HG03575 (cell line): ENCODE measurements around the gene TCF19.
"Not testable (repeated sequence)": the region's sequence is repeated elsewhere in the genome, so short reads cannot be mapped to it uniquely, and the experiment has no call there.

Experiments
- ATAC-seq: cut with Tn5 transposase; IDR thresholded peaks from one replicate; pipeline ENCODE4 v1.9.1; 2021; ENCODE audit not compliant: unreplicated experiment, insufficient number of reproducible peaks, low FRiP score; ENCODE audit errors: extremely low read depth

The TCF19 gene

DNA sequence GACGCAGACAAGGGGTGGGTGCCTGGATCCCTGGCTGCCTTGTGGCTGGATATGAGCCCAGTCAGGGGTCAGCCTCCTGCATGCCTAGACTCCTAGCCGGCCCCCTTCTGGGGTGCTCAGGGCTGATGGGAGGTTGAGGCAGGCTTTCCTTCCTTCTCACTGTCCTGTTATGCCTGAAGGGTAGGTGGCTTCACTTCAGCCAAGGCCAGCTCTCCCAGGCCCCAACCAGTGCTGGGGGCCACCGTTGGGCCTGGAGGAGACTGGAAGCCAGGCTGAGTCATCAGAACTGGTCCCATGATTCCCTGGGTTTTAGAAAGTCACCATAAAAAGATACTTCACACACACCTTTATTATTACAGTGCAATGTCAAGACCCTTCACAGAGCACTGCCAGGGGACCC, 15.0 kb downstream of the TCF19 start:
- ATAC-seq, result no peak

DNA sequence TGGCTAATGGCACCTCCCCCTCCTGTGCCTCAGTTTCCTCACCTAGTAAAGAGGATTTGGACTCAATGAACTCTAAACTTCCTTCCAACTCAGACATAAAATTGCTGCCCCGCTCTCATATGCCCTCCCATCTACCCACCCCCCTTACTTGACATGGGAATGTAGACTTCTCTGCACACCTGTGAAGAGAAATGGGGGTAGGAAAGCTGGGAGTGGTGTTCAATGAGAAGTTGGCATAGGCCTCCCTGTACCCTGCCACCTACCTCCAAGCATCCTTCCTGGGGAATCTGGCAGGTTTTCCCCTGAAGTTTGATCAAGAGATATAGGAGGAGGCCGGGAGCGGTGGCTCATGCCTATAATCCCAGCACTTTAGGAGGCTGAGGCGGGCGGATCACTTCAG, 16.0 kb downstream of the TCF19 start:
- no peak for ATAC-seq

DNA sequence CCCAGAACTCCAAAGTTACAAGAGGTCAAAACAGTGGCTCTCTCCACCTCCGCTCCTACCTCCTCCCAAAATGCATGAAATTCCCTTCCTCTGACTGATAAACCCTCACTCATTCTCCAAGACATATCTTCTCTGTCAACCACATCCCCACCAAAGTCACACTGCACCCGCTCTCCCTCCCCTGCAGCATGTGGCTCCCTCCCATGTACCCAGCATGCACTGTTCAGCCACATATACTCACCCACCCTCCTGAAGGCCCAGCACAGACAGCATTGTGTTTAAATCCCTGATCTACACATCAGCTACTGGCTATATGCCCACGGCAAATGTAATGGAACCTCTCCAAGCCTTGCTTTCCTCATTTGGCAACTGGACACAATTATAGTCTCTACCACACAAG, 17.6 kb downstream of the TCF19 start:
- no peak for ATAC-seq

DNA sequence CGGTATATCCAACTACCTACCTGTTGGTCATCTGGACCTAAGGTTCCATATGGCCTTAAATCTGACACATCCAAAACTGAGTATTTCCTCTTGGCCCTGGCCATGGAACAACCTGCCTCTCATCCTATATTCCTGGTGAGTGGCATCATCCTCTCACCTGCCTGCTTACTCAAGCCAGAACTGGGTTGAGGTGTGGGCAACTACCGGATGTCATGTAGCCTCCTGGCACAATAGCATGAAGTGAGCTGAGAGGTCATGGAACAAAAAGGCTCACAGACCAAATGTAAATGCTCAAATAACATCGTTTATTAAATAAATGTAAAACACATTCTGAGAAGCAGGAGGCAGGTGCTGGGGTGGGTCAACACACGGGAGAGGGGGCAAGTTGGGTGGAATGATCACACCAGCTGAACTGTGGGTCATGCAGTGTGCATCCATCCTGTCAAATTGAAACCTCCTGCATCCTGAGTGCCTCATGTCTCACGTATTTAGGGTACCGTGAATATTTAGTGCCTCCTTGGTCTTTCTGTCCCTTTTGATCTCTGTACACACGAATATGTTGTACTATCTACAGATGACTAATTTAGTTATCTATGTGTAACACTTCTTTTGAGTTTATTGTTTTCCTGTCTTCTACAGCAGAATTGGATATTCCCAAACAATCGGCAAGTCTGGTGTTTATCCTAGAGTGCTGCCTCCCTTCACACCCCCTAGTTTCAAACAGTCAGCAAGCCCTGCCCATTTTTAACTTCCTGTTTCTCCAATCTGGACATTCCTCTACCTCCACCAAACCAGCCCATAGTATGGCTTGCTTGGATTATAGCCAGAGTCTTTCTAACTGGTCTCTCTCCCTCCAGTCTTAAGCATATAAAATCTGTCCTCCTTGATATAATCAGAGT, 20.0 kb downstream of the TCF19 start:
- no peak for ATAC-seq

DNA sequence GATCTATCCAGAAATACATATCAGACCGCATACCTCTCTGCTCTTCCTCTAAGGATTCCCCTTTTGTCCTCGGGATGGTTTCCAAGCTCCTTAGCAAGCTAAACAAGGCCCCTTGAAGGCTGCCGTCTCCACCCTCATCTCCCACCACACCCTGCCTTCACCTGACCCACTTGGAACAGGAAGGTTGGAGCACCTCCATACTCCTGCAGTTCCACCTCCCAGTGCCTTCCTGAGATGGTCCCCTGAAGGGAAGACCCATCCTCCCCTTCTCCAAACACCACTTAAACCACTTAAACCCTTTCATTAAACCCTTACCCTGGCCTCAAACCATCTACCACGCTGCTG, 20.6 kb downstream of the TCF19 start:
- no peak for ATAC-seq

DNA sequence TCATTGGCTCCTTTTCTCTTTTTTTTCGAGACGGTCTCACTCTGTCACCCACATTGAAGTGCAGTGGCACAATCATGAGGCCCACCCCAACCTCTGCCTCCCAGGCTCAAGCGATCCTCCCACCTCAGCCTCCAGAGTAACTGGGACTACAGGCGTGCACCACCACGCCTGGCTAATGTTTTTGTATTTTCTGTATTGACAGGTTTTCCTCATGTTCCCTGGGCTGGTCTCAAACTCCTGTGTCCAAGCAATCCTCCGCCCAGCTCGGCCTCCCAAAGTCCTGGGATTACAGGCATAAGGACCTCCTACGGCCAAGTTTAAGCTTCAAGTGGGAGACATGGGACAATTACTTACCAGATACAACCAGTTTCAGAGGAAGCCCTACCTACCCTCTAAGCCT, 21.5 kb downstream of the TCF19 start:
- ATAC-seq, result no peak

DNA sequence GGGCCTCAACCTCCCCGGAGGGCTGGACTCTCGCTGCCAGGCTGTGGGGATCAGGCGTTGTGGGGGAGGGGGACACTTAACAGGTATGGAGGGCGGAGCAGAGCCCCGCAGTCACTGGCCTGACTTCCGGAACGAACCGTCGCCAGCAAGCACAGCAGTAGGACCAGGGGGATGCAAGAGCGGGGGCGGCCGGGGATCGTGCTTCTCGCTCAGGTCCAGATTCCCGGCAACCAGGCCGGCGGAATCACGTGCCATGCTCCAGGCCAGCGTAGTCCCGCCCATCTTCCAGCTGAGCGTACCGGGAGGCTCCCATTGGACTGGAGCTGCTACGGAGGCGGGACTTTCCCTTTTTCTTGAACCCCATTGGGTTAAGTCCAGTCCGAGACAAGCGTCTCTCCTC, 22.1 kb downstream of the TCF19 start:
- no peak for ATAC-seq

DNA sequence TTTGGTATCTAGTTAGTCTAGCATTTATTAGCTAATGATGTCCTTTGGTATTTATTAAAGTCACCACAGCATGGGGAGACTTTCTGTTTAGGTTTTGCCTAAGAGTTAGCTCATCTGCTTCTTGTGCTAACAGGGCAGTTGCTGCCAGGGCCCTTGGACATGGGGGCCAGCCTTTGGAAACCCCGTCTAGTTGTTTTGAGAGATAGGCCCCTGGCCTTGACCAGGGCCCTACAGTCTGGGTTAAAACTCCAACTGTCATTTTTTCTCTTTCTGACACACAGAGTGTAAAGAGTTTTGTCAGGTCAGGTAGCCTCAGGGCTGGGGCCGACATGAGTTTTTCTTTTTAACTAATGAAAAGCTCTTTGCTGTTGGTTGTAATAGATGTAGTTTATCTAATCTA, 24.9 kb downstream of the TCF19 start:
- not testable (repeated sequence) for ATAC-seq

DNA sequence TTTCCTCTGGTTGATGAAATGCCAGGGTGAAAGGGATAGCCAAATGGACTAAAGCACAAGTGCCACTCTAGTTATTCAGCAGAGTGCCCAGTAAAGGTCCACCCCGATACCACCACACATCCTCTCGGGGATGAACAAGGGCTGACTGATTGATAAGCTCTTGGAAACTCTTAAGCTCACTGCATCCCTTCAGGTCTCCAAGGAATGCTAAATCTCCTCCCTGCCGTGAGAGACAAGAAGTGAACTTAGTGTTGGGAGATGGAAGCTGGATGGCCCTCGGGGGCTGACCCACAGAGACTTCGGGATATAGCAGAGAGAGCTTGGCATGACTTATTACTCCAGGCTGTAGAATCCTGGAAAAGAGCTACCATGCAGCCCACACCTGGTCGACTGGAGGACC, 25.5 kb downstream of the TCF19 start:
- not testable (repeated sequence) for ATAC-seq

DNA sequence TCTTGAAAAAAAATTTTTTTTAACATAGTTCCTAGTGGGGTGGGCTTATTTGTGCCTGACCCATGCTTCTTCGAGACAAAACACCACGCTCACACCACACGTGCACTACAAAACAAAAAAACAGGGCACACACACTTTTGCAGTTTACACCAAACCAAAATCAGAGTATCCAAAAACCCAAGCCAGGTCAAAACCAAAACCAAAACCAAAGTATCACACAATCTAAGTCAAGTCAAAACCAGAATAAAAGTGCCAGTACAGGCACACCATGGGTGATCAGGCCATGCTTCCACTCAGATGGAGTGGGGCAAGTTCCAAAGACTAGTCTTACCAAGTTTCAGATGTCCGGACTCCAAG, 27.3 kb downstream of the TCF19 start:
- ATAC-seq, result not testable (repeated sequence)

DNA sequence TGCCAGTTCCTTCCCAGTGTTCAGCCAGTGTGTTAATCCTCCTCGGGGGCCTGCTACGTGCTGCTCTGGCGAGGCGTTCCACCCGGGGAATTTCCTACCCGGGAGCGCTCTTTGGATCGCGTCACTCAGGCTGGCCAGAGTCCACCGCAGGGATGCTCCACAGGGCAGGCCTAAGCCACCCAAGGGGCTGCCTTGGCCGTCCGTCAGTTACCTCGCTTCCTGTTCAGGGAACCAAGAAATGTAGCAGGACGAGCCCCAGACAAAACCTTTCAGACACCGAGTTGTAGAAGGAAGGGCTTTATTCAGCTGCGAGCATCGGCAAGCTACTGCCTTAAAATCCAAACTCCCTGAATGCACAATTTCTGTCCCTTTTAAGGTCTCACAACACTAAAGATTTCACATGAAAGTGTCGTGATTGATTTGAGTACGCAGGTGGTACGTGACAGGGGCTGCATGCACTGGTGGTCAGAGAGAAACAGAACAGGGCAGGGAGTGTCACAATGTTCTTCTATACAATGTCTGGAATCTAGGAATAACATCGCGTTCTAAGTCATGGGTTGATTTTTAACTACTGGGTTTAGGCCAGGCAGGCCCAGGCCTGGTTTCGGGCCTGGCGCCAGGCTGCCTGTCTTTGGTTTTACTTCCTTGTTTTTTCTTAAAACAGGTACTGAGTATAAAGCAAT, 27.8 kb downstream of the TCF19 start:
- no peak for ATAC-seq

DNA sequence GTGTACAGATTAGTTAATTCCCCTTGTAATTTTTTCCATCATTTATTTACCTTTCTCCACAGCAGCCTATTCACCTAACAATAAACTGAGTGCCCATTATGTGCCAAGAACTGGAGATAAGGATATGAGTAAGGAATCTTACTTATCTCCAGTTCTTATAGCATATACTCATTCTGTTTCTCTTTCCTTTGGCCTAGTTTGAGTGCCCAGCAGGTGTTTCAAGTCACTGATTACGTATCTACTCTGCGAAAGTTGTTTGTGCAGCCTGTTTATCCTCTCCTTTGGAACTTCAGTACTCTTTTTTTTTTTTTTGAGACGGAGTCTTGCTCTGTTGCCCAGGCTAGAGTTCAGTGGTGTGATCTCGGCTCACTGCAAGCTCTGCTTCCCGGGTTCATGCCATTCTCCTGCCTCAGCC, 29.4 kb downstream of the TCF19 start:
- no peak for ATAC-seq

DNA sequence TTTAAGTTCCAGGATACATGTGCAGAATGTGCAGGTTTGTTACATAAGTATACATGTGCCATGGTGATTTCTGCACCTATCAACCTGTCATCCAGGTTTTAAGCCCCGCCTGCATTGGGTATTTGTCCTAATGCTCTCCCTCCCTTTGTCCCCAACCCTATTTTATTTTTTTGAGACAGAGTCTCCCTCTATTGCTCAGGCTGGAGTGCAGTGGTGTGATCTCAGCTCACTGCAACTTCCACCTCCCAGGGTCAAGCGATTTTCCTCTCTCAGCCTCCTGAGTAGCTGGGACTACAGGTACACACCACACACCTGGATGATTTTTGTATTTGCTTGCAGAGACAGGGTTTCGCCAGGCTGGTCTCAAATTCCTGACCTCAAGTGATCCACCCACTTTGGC, 30.8 kb downstream of the TCF19 start:
- ATAC-seq, result not testable (repeated sequence)

DNA sequence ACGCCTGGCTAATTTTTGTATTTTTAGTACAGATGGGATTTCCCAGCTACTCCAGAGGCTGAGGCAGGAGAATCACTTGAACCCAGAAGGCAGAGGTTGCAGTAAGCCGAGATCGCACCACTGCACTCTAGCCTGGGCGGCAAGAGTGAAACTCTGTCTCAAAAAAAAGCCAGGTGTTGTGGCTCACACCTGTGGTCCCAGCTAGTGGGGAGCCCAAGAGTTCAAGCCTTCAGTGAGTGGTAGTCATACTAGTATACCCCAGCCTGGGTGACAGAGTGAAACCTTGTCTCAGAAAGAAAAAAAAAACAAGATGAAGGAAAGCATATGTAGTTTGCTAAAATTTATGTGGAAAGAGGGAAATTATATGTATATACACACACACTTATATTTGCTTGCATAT, 32.1 kb downstream of the TCF19 start:
- no peak for ATAC-seq

DNA sequence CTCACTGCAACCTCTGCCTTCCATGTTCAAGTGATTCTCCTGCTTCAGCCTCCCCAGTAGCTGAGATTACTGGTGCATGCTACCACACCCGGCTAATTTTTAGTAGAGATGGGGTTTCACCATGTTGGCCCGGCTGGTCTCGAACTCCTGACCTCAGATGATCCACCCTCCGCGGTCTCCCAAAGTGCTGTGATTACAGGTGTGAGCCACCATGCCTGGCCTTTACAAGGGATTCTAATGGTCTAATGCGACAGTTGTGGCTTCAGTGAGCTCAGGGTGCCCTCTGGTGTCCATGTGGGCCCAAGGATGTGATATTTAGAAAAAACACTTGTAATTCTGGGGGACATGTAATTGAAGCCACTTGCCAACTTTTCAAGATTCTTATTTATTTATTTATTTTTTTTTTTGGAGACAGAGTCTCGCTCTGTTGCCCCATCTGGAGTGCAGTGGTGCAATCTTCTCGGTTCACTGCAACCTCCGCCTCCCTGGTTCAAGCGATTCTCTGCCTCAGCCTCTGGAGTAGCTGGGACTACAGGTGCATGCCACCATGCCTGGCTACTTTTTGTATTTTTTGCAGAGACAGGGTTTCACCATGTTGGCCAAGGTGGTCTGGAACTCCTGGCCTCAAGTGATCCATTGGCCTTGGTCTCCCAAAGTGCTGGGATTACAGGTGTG, 34.2 kb downstream of the TCF19 start:
- ATAC-seq, result not testable (repeated sequence)

DNA sequence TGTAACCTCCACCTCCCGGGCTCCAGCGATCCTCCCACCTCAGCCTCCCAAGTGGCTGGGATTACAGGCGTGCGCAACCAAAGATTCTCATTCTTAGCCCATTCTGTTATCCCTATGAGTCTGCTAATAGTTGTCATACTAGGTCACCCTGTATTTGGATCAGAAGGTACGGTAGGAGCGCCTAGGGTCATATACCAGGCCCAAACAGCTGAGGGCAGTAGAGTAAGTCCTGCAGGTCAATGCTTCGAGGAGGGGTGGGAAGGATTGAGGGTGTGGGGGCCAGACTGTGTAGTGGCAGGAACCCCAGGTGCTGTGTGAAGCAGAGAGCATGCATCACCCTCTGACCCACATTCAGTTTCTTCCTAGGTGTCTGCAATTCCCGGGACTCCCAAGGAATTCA, 34.8 kb downstream of the TCF19 start:
- ATAC-seq, result no peak

DNA sequence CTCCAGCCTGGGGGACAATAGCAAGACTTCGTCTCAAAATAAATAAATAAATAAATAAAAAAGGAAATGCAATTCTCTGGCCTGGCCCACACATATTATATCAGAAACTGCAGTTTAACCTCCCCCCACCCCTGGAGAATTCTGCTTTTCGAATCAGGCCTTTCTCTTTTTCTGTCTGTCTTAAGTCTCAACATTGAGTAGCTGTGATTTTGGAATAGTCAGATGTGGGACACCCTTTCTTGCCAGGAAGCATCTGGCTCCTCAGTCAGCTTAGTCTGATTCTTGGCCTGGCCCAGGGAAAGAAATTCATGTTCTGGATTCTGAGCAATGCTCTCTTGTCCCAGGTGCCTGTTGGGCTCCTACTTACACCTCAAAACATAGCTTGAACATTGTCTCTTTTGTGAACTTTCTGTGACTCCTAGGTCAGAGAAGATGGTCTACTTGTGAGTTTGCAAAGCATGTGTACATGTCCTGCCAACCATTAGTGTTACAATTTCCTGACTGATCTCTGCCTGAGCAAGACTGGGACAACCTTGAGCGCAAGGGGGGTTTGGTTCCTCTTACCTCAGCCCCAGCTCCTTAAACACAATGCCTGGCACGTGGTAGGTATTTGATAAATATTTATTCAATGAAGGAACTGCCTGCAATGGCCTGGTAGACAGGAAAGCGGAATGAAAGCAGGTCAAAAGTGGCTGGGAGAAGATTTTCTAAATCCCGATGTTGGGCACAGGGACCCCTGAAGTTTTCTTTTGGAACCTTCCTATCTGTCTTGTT, 35.9 kb downstream of the TCF19 start:
- ATAC-seq, result no peak

DNA sequence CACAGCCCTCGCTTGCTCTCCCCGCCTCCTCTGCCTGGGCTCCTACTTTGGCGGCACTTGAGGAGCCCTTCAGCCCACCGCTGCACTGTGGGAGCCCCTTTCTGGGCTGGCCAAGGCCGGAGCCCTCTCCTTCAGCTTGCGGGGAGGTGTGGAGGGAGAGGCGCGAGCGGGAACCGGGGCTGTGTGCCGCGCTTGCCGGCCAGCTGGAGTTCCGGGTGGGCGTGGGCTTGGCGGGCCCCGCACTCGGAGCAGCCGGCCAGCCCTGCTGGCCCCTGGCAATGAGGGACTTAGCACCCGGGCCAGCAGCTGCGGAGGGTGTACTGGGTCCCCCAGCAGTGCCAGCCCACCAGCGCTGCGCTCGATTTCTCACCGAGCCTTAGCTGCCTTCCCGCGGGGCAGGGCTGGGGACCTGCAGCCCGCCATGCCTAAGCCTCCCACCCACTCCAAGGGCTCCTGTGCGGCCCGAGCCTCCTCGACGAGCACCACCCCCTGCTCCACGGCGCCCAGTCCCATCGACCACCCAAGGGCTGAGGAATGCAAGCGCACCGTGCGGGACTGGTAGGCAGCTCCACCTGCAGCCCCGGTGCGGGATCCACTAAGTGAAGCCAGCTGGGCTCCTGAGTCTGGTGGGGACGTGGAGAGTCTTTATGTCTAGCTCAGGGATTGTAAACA, 37.1 kb downstream of the TCF19 start:
- ATAC-seq, result not testable (repeated sequence)
